HG03280 (cell line): ENCODE measurements around the gene HEXB.
A peak's percentile ranks its signal among the peaks of the same experiment; 100 is the strongest.
"Not testable (repeated sequence)": the region's sequence is repeated elsewhere in the genome, so short reads cannot be mapped to it uniquely, and the experiment has no call there.

Source experiments
- ATAC-seq: cut with Tn5 transposase; IDR thresholded peaks from one replicate; pipeline ENCODE4 v1.9.1; 2021; ENCODE audit warnings: mild to moderate bottlenecking, moderate library complexity; ENCODE audit not compliant: unreplicated experiment

HEXB gene

DNA sequence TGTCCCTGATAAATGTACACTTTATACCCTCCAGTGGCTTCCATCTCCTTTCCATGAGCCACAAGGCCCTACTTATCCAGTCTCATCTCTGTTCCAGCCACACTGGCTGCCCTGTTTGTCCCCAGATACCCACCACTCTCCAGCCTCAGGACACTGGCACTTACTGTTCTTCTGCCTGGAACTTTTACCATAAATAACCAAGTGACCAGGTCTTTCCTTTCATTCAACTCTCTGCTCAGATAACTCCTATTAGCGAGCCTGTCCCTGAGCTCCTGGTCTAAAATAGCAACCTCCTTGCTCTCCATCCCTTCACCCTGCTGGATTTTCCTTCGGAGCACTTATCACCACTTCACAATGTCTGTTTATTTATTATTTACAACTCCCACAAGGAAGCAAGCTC is 27.9 kb upstream of the HEXB start:
- no peak for ATAC-seq

- no peak for ATAC-seq
These were observed 25.9 kb upstream of the HEXB start for GRCh38 chr5:74659172-74659571.

DNA sequence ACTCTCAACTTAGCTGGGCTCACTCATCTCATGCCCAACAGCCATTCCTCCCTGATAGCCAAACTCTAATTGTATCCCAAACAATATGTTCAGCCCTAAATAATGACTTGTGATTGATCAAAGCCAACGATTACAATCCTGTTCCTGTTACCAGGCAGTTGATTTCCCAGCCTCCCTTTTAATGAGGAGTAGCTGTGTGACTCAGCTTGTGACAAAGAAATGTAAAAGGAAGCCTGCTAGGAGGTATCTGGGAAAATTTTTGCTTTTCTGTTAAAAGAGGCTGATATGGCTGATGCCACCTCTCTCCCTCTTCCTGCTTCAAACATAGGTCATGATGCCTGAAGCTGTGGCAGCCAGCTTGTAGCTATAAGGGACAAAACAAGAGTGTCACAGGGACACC is 24.9 kb upstream of the HEXB start:
- no peak for ATAC-seq

GRCh38 chr5:74660873-74661272 is 24.2 kb upstream of the HEXB start:
- no peak for ATAC-seq

DNA sequence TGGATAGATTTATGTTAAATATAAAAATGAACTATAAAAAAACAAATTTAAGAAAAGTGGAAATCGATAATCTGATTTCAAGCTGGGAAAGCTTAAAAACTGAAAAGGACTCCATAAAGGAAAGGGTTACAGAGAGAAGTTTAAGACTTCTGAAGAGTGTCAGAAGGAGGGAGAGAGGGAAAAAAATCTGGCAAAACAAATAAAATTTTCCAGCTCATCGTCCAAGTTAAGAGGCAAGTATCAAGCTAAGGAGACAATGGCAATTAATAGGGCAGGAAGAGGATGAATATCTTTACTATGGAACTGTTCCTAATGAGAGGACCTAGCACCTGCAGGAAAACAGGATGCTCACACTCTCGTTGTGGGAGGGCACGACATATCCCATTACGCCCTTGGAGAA is 20.5 kb upstream of the HEXB start:
- ATAC-seq: no peak

DNA sequence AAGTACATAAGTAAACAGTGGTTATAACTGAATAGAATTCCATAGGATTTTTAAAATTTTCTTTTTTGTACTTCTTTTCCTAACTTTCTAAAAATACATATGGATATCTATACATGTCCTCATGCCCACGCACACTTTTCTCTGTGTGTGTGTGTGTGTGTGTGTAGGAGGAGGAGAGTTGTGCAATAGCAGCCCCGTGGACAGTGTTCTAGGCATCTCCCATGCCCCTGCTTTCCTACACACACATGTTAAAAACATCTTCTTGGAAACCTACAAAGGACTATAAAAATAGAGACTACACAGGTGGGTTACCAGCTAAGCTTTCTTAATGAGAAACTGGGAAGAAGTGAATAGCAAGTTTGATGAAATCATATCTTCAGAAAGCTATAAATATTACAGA is 19.8 kb upstream of the HEXB start:
- no peak for ATAC-seq

DNA sequence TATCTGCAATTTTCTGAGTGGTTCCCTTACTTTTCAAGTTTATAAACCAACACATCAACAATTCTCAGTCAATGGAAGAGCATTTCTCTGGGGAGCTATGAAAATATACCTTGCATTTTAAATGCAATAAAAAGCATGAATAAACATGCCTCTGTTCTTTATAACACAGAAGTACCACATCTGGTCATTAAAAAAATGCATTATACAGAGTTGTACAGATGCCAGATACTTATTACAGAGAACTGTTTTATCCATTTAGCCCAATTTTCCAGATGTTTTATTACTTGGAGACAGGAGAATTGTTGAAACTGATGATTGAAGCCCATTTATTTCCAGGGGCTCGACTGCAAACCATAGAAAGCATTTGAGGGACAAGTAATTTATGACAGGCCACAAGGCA is 19.2 kb upstream of the HEXB start:
- ATAC-seq: no peak

DNA sequence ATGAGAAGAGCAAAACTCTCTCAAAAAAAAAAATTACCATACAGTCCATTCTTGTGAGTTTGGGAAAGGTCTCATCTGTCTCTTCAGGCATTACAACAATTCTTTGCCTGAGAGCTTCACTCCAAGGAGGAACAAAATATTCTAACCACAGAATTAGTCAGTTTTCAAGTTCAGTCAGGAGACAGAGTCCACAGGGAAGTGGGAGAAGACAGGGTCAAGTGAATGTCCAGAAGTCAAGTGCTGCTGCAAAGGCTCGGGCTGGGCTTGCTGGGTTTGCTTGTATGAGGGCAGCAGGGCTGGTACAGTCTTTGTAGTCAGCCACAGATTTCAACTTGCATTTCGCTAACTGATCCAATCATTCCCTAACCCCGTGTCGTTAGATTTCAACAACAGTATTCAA is 17.6 kb upstream of the HEXB start:
- no peak for ATAC-seq

DNA sequence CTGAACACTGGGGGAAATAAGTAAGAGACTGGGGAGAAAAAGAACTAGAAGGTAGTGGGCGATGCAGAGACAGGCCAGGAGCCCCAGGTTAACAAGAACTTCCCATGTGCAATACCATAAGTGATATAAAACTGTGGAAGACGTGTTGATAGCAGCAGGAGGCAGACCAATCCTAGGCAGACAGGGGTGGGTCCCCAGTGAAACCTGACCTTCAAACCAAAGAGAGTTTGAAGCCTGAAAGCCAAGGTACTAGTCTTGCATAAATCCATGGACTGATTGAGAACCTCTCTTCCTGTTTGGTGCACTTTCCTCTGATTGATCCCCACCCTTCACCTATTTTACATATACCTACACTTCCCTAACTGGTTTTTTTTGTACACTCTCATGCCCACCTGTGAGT is 15.2 kb upstream of the HEXB start:
- no peak for ATAC-seq

DNA sequence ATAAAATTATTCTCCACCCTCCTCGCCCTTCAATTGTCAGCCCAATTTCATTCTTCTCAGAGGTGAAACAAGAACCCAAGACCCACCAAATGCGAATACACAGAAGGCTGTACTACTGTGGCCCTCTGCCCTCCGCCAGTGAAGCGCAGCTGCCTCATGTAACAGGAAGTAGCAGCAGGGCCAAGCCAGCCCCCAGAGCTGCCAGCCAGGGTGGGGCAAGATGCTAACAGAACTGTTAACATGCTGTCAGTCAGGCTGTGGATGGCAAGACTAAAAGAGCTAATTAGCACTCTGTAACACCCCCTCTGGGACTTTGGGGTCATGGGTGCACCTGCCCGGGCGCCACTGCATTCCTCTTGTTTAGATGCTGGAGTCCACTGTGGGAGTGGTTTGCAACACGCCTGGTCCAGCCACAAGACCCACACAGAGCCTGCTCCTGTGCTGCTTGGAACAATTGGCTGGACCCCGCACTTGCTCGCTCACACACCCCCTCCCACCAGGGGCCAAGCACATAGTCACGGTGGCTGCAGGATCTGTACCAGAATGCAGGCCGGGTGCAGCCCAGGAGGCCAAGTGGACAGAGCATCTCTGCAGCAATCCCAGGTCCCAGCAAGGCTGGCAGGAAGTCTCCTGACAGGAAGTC is 14.5 kb upstream of the HEXB start:
- ATAC-seq: no peak

GRCh38 chr5:74672215-74672877 is 12.7 kb upstream of the HEXB start:
- ATAC-seq: no peak

- no peak for ATAC-seq
These were observed 11.8 kb upstream of the HEXB start for GRCh38 chr5:74673011-74673790.

DNA sequence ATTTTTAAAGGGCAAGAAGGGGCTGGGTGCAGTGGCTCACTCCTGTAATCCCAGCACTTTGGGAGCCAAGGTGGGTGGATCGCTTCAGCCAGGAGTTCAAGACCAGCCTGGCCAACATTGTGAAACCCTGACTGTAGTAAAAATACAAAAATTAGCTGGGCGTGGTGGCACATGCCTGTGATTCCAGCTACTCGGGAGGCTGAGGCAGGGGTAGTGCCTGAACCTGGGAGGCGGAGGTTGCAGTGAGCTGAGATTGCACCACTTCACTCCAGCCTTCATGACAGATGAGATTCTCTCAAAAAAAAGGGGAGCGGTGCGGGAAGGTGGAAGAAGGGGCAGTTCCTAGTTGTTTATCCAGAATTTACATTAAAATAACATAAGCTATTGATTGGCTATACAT is 8.6 kb upstream of the HEXB start:
- not testable (repeated sequence) for ATAC-seq

- ATAC-seq: not testable (repeated sequence)
These were observed 6.9 kb upstream of the HEXB start for GRCh38 chr5:74678123-74678522.

GRCh38 chr5:74679300-74679699 is 5.7 kb upstream of the HEXB start:
- not testable (repeated sequence) for ATAC-seq

- no peak for ATAC-seq
These were observed 5.1 kb upstream of the HEXB start for GRCh38 chr5:74679966-74680365.

DNA sequence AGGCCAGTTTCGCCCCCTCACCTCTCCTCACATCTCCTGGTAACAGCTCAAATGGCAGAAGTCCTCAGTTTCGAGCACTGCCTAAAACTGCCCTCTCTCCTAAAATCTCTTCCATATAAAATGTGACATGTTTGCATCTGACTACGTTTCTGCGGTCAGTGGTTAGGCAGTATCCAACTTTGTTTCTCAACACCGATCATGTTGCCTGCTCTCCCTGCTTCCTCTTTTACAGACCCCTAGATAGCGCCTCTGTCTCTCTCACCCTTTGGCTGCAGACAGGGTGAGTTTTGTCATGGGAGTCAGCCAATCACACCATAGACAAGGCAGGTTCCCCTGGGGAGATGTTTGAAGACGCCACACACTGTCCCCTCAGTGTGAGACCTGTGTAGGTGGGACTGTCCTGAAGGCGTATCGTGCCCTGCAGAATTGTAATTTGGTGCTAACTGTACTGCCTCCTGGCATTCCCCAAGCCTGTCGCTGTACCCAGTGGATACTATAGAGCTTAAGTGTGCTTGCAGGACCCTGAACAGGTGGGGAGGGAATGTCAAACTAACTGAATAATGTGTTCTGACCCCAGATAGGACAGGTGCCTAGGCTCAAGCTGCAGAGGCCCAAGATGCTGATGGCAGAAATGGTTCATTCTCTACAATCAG is 1.1 kb downstream of the HEXB start:
- ATAC-seq: peak; percentile 49

- no peak for ATAC-seq
These were observed 2.1 kb downstream of the HEXB start for GRCh38 chr5:74686962-74687751.

DNA sequence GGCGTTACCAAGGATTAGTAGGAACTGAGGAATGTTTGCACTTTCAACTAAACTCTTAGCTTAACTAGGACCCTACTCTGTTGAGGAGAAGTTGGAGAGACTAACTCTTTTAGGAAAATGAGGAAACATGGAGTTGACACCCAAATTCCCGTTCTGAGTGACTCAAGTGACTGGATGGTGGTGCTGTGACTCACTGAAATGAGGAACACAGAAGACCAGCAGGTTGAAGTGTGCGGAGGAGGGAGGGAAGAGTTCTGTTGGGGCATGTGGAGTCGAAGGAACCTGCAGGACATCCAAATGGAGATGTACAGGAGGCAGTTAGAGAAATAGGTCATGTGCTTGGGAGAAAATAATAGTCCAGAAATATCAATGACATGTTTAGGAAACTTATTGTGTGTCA is 8.2 kb downstream of the HEXB start:
- no peak for ATAC-seq

- no peak for ATAC-seq
These were observed 32.6 kb downstream of the HEXB start for GRCh38 chr5:74717596-74717995.

GRCh38 chr5:74722271-74722670 is 37.2 kb downstream of the HEXB start:
- no peak for ATAC-seq
